IPS DF 19.7 (cell line): ENCODE measurements around the gene GAL.
A peak's percentile ranks its signal among the peaks of the same experiment; 100 is the strongest.

Source experiments
- DNase-seq: peaks from one replicate; pipeline ENCODE4 v3.0.0-alpha.2; 2013; ENCODE audit warnings: low read depth, low spot score

GAL gene

GRCh38 chr11:68680541-68681231 is 3.7 kb upstream of the GAL start:
- no peak for DNase-seq

GRCh38 chr11:68682531-68682961 is 1.8 kb upstream of the GAL start:
- DNase-seq, result no peak

- DNase-seq, result no peak
Measured at GRCh38 chr11:68683121-68683520, 1.2 kb upstream of the GAL start.

- no peak for DNase-seq
Measured at GRCh38 chr11:68683536-68684384, 584 bp upstream of the GAL start.

GRCh38 chr11:68685656-68686380 is 1.5 kb downstream of the GAL start:
- no peak for DNase-seq

- no peak for DNase-seq
Measured at GRCh38 chr11:68686486-68686885, 2.1 kb downstream of the GAL start.

GRCh38 chr11:68687311-68687710 is 3.0 kb downstream of the GAL start:
- no peak for DNase-seq

GRCh38 chr11:68687986-68688385 is 3.6 kb downstream of the GAL start:
- DNase-seq, result no peak

- no peak for DNase-seq
Measured at GRCh38 chr11:68688881-68689280, 4.5 kb downstream of the GAL start.

GRCh38 chr11:68689737-68690625 is 5.6 kb downstream of the GAL start:
- no peak for DNase-seq

- DNase-seq, result no peak
Measured at GRCh38 chr11:68690671-68691401, 6.5 kb downstream of the GAL start.

GRCh38 chr11:68691402-68691784 is 7.0 kb downstream of the GAL start:
- no peak for DNase-seq

GRCh38 chr11:68692115-68692514 is 7.8 kb downstream of the GAL start:
- no peak for DNase-seq

GRCh38 chr11:68692871-68693483 is 8.6 kb downstream of the GAL start:
- no peak for DNase-seq

- no peak for DNase-seq
Measured at GRCh38 chr11:68693484-68693882, 9.1 kb downstream of the GAL start.

GRCh38 chr11:68694431-68695297 is 10.3 kb downstream of the GAL start:
- DNase-seq, result peak; percentile 86

GRCh38 chr11:68695531-68695930 is 11.2 kb downstream of the GAL start:
- no peak for DNase-seq

GRCh38 chr11:68698993-68699392 is 14.6 kb downstream of the GAL start:
- DNase-seq, result no peak

GRCh38 chr11:68704887-68705286 is 20.5 kb downstream of the GAL start:
- no peak for DNase-seq
